ENCODE results near the gene BTG1.

DNA sequence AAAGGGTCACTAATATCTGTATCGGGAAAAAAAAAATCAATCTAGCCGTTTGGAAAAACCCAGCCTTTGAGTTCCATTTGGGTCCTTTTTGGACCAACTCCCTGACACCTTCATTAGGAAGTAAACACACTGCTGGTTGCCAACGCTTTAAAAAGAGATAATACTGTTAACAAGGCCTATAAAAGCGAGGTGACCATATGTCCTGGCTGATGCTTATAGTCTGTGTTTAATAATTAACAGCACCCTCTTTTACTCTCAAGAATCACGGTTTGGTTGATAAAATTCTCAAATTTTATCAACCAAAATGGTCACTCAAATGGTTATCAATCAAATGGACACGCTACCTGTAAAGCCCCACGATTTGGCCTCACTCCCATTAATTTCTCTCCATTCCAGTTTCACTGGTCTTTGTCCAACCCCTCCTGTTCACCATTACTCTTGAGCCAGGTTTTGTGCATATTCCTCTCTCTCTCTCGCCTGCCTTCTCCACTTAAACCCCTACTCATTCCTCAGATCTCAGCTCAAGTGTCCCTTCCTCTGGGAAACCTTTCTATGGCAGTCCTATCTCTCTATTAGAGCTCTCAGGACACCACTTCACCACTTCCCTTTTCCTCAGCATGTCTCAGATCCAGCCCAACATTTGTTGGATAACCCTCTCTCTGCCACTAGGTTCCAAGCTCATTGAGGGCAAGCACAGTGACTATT lies 9.5 kb downstream of the BTG1 start:
- TF ChIP-seq RNF2 (IDR thresholded peaks at IDR 0.05): no peak
- TF ChIP-seq SREBF2 (CRISPR knock-in tag; IDR thresholded peaks at IDR 0.05): no peak

Data from K562 (cell line).